NCI-H2227 (cell line): ENCODE data around the gene CDKAL1.

ENCODE experiments used
- DNase-seq: peaks from one replicate; lab custom pipeline; 2025; ENCODE audit not compliant: unreplicated experiment; lab: John Stamatoyannopoulos, UW

Gene CDKAL1

GRCh38 chr6:20670750-20671149 lies 136.5 kb downstream of the CDKAL1 start:
- no peak for DNase-seq

- no peak for DNase-seq
Observed at GRCh38 chr6:20672038-20672437, 137.8 kb downstream of the CDKAL1 start.

GRCh38 chr6:20673458-20673857 lies 139.2 kb downstream of the CDKAL1 start:
- no peak for DNase-seq

GRCh38 chr6:20674664-20675063 lies 140.4 kb downstream of the CDKAL1 start:
- DNase-seq: no peak

GRCh38 chr6:20678831-20679352 lies 144.6 kb downstream of the CDKAL1 start:
- no peak for DNase-seq

- no peak for DNase-seq
Observed at GRCh38 chr6:20680697-20681165, 146.5 kb downstream of the CDKAL1 start.

GRCh38 chr6:20681243-20681684 lies 147.0 kb downstream of the CDKAL1 start:
- no peak for DNase-seq

GRCh38 chr6:20684474-20684873 lies 150.2 kb downstream of the CDKAL1 start:
- no peak for DNase-seq

GRCh38 chr6:20686142-20686541 lies 151.9 kb downstream of the CDKAL1 start:
- no peak for DNase-seq

GRCh38 chr6:20687494-20687893 lies 153.2 kb downstream of the CDKAL1 start:
- no peak for DNase-seq

GRCh38 chr6:20688710-20689500 lies 154.6 kb downstream of the CDKAL1 start:
- no peak for DNase-seq

- DNase-seq: peak; percentile 47
Observed at GRCh38 chr6:20691185-20691584, 156.9 kb downstream of the CDKAL1 start.

- no peak for DNase-seq
Observed at GRCh38 chr6:20692023-20692422, 157.8 kb downstream of the CDKAL1 start.

GRCh38 chr6:20693466-20694063 lies 159.3 kb downstream of the CDKAL1 start:
- no peak for DNase-seq

- no peak for DNase-seq
Observed at GRCh38 chr6:20696676-20697075, 162.4 kb downstream of the CDKAL1 start.

- no peak for DNase-seq
Observed at GRCh38 chr6:20698675-20699074, 164.4 kb downstream of the CDKAL1 start.

- DNase-seq: peak; percentile 39
Observed at GRCh38 chr6:20699402-20699801, 165.1 kb downstream of the CDKAL1 start.

GRCh38 chr6:20700375-20700774 lies 166.1 kb downstream of the CDKAL1 start:
- peak; percentile 46 for DNase-seq

- no peak for DNase-seq
Observed at GRCh38 chr6:20702366-20702765, 168.1 kb downstream of the CDKAL1 start.

- no peak for DNase-seq
Observed at GRCh38 chr6:20703049-20703448, 168.8 kb downstream of the CDKAL1 start.

- DNase-seq: no peak
Observed at GRCh38 chr6:20704325-20705025, 170.2 kb downstream of the CDKAL1 start.

- no peak for DNase-seq
Observed at GRCh38 chr6:20705741-20706140, 171.5 kb downstream of the CDKAL1 start.
